SK-N-MC (cell line): Measurements from ENCODE around the gene SRM.
A peak's percentile ranks its signal among the peaks of the same experiment; 100 is the strongest.

Experiments
- EZH2 ChIP-seq: fragments of 200-600 bp; sonication (generic); IDR thresholded peaks from one replicate; pipeline ENCODE4 v1.6.1; 2017; ENCODE audit warnings: antibody characterized with exemption
- POLR2AphosphoS5 ChIP-seq: IDR thresholded peaks from 2 replicates; pipeline ENCODE4 v1.6.1; 2012; ENCODE audit warnings: mild to moderate bottlenecking, low read depth, low read length, borderline replicate concordance

GRCh38 chr1:11051781-11052511 is 7.9 kb downstream of the SRM start:
- TF ChIP-seq EZH2 (no peak), POLR2AphosphoS5 (peak; percentile 66)
